Activated CD4-positive, alpha-beta T cell treated with anti-CD3 and anti-CD28 coated beads, Interleukin-2, amount 50 U/mL, for 16 hours (primary cell): ENCODE results near the gene MAN2A1.
"Not testable (repeated sequence)": the region's sequence is repeated elsewhere in the genome, so short reads cannot be mapped to it uniquely, and the experiment has no call there.

Source experiments
- DNase-seq: peaks from one replicate; pipeline ENCODE4 v3.0.0-alpha.2; 2020

Gene MAN2A1

DNA sequence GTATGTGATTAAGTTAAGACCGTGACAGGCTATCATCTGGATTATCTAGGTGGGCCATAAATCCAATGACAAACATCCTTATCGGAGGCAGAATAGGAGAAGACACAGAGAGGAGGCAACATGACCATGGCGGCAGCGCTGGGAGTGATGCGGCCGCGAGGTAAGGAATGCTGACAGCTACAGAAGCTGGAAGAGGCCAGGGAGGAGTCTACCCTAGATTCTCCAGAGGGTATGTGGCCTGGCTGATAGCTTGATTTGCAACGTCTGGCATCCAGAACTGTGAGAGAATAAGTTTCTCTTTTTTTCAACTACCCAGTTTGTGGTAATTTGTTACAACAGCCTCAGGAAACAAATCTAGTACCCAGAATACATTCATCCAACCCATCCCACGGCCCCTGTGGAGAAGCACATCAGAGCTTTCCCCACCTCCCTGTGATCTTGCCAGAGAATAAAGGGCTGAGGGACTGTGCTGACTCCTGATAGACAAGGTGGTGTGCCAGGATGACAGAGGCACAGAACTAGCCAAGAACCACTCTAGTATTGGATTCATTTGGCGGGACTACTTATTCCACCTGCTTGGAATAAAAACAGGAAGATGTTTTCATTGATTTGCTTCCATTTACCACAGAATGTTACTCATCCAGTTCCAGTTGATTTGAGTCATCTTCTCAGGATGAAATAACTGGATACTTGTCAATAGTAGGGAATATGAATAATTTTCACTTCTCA, 187.4 kb downstream of the MAN2A1 start:
- no peak for DNase-seq

DNA sequence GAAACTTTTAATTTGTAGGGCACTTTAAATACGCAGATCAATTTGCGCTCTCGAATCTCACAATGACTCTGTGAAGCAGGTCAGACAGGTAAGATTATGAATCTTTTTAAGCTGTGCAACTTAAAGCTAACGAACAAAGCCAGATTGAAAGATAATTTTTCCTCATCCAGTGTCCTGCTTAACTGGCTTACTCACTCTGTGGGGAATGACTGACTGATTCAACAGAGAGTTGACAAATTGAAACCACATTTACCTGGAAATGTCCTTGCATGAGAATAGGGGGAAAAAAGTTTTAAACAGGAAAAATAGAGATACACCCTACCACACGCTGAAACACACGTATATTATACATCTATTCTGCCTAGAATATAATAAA, 187.9 kb downstream of the MAN2A1 start:
- no peak for DNase-seq

DNA sequence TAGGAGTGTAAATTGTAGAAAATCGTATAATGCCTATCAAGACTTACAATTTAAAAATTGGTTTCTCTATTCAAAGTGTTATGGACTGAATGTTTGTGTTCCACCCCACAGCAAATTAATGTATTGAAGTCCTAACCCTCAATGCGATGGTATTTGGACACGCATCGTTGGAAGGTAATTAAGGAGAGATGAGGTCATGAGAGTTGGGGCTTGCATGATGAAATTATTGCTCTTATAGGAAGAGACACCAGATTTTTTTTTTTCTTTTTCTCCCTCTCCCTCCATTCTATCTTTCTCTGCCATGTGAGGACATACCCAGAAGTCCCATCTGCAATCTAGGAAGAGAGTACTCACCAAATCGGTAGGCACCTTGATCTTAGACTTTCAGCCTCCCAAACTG, 189.2 kb downstream of the MAN2A1 start:
- no peak for DNase-seq

DNA sequence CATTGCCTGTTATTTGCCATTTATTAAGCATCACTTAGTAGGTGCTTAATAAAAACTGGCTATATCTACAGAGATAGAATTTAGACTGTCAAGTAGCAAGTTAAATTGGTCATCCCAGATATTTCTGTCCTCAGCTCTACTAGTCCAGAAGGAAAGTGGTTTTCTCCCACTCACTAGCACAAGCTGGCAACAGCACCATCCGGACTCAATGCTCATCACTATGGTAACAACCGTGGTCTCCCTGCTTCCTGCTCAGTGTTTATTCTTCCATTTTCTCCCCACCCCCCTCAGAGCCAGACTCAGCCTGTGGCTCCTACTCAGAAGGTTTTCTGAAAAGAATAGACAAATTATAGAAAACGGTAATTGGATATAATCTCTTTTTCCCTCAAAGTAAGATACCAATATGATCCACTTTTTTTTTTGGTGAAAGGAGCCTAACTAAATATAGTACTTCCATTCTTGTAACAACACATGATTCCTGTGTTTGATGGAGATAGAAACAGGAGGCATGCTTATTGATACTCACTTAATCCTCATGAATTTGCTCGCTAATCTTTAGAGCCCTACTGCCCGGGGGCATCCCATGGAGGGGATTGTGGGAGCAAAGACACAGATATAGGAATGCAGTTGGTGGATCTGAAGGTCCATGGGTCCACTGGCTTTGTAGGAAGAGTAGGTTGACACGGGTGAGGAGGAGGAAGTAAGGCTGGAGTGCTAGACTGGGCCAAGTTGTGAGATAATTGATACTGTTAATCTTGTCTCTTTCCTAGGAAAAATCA, 191.4 kb downstream of the MAN2A1 start:
- DNase-seq: no peak

DNA sequence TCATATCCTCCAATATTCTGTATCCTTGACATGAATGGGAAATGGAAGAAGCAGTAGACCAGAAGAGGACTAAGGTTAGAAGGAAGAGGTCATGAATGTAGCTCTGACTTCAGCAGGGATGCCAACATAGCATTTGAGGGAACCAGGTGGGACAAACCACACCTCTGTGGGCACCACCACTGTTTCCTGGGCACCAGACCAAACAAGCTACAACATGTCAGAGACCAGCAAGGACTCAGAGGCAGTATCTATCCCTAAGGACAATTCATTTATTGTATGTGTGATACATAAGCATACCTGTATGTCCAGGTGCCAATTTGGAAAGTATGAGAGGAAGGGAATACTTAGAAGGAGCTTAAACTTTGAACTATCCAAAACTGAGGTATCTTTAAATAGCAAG, 192.8 kb downstream of the MAN2A1 start:
- no peak for DNase-seq

DNA sequence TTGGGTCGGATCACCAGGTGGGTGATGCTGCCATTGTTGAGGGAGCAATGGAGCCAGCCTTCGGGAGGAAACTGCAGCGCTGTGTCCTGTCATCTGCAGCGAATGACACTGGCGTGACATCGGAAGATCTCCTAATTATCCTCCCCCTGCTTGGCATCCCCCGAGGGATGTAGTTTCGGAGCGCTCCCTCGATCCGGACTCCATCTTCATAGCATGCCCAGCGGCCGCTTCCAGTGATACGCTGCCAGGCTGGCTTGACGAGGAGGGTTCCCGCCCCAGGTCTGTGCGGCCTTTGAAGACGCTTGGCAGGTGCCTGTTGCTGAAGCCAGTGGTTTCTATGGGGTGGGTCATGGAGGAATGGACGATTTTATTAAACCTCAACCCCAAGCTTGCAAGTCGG, 194.9 kb downstream of the MAN2A1 start:
- no peak for DNase-seq

DNA sequence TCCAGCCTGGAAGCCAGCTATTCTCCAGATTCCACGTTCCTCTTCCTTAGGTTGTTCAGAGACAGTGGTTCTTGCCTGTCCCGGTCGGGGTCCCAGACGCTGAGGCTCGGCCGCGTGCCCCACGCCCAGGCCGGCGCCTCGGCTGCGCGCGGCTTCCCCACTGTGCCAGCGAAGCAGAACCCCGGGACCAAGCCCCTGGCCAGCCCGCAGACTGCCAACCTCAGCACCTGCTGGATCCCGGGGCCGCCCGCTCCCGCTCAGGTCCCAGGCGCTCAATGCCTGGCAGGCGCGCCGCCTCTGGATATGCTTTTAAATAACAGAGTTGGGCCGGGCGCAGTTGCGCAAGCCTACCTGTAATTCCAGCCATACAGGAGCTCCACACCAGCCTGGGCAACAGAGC, 195.5 kb downstream of the MAN2A1 start:
- no peak for DNase-seq

DNA sequence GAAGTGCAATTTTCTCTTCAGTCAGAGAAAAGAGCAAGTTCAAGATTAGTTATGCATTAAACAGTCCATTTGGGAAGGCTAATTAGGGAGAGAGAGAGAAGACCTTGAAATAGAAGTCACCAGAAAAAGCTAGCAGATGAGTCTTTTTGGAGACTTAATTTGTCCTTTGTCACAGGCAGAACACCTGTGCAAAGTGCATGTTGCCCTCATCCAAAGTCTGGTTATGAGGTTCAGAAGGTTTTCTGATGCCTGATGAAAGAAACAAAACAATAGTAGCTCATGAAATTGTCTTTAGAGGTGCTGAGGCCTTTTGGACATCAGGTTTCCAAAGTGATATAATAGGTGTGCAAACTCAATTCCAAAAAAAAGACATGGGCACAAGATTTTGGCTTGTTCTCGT, 199.3 kb downstream of the MAN2A1 start:
- no peak for DNase-seq

DNA sequence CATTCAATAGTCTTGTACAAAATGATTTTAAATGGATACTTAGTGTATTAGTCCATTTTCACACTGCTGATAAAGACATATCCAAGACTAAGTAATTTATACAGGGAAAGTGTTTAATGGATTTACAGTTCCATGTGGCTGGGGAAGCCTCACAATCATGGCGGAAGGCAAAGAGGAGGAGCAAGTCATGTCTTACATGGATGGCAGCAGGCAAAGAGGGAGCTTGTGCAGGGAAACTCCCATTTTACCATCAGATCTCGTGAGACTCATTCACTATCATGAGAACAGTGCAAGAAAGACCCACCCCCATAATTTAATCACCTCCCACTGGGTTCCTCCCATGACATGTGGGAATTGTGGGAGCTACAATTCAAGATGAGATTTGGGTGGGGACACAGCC, 203.5 kb downstream of the MAN2A1 start:
- not testable (repeated sequence) for DNase-seq

DNA sequence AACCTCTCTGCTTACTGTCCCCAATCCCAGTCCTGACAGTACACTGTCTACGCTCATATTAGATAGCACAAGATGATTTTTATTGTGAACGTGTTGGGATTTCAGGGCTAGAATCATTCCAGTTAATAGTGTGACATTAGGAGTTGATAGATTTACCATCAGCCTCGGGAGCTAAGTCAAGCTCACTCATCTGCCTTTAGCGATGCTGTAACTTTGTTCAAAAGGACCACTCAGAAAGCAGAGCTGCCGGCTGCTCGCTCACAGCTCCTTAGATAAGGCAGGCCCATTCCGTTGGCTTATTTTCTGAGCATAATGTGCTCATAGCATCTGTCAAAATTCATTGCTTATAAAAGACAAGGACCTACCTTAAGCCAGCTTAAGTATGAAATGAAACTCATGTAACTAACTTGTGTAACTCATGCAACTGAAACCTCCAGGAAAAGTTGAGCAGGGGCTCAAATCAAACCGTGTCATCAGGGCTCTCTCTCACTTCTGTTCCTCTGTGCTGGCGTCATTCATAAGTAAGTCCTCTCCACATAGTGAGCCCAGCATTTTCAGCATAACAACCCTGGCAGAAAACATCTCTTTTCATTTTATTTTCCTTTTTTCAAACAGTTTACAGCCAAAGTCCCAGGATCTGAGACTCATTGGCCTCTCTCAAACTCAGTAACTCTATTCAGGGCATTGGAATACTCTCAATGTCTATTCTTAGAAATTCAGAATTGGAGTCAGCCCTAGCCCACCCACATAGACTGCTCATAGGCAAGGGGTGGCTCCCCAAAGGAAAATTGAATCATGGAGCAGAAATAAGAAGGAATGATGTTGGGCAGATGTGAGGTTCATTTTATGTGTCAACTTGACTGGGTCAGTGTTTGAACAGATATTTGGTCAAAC, 208.8 kb downstream of the MAN2A1 start:
- no peak for DNase-seq

DNA sequence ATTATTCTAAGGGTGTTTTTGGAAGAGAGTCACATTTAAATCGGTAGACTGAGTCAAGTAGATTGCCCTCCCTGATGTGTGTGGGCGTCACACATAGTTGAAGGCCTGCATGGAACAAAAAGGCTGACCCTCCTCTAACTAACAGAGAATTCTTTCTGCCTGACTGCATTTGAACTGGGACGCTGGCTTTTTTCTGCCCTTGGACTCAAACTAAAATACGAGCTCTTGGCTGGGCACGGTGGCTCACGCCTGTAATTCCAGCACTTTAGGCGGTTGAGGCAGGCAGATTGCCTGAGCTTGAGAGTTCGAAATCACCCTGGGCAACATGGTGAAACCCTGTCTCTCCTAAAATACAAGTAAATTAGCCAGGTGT, 209.4 kb downstream of the MAN2A1 start:
- no peak for DNase-seq

DNA sequence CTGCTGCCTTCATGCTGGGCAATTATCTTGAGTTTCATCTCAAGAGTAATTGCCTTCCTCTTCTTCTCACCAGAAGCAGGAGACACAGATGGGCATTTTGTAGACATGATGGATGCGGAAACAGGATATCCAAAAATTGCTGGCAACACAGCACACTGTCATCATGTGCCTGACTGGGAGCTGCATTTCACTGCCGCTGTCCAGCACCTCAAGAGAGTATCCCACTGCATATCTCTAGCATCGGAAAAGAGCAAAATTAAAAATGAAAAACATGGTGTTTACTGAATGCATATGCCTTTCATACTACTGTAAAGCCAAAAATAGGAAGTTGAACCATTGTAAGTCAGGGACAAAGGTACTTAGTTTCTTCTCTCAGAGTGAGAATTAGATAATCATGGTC, 210.7 kb downstream of the MAN2A1 start:
- no peak for DNase-seq

DNA sequence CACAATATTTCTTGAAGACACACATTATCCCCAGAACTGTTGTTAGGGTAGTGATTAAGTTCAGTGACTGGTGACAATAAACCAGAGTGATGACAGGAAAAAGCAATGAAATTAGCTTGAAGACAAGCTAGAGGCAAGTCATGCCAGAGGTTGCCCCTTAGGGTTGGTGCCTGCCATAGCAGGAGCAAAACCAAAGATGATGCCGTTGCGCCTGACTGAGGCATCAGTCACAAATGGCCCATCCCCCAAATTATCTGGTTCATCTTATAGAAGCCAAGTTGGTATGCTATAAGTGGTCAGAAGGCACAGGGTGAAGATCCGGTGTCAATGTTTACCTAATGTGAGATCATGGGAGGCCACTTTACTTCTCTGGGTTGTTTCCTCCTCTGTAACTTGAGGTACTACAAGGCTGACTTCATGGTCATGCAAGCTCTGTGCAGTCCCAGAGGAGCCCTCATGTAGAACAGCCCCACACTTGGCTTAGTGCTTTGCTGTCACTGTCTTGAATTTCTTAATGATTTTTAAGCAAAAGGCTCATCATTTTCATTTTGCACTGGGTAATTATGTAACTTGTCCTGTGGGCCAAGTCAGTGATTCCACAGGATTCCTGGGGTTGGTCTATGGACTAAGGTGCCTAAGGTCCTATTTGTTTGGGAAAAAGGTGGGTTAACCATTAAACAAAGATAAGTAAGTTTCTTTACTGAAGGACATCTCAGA, 211.3 kb downstream of the MAN2A1 start:
- no peak for DNase-seq

DNA sequence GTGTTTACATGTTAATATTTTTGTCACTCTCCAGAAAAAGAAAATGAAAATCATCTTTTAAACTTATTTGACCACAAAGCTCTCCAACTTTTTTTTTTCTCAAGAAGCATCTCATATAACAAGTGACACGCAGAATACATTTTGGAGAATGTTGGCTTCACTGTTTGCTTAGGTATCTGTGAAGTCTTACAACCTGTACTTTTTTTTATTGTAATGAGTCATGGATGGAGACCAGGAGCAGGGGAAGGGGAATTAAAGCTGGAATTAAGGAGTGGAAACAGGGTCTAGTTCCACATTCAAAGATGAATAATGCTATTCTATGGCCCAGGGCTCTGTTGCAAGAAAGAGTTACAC, 211.9 kb downstream of the MAN2A1 start:
- no peak for DNase-seq

DNA sequence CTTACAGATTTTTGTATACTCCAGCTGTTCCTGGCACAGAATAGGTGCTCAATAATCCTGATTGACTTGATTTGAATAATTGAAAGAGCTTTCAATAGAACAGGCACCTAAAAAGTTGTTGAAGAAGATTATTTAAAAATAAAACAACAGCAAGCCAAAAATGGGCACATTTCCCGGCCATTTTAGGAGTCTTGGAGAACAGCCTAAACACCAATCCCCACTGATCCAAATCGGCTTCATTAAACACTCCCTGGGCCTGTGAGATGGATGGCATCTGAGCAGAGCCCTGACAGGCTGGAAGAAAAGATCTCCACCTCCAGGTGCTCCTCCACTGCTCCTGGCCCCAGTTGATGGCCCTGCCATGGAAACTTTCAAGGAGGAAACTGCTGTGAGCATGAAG, 213.3 kb downstream of the MAN2A1 start:
- DNase-seq: no peak

DNA sequence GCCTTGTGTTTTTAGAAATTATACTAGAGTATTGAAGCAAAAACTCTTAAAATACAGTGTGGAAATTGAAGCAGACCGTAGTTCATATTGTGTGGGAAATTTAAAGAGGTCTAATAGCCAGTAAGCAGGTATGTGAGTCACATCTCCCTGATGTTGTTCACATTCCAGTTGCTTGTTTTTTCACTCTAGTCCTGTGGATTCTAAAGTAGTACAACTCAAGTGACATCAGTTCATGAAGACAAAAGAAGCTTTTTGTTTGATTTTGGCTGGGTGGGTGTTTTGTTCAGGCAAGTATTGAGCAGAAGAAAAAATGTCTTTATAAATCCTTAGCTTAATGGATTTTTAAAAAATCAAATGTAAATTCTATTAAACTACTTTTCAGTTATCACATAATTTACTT, 216.2 kb downstream of the MAN2A1 start:
- no peak for DNase-seq

DNA sequence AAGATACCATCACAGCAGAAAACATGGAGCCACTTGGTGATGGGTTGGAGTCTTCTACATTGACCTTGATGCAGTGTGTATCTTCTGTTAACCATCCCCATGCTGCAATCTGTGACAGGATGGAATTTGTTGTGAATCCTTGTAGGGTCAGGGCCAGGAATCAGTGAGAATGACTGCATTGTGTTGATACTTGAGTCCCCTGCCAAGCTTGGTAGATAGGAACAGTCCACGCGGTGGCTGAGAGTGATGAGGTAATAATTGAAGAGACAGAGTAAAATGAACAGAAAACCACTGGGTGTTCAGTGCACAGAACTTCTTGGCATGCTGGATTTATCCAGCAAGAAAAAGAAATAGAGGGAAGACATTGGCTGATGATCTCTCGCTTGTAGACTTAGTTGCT, 217.5 kb downstream of the MAN2A1 start:
- DNase-seq: no peak

DNA sequence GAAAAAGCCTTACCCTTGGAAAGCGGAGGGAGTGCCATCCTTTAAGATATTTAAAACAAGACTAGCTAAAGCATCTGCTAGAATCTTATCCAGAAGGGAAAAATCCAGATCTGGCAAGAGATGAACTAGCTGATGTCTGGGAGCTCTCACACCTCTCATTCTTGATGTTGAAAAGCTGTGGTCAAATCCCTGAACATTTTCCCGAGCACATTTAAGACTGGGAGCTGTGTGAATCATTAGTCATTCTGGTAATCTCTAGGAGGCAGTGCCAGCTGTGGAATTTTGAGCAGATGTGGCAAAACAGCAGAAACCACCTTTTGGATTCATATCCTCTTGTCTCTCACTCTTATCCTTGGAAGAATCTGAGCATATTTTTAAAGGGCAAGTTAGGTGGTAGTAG, 218.0 kb downstream of the MAN2A1 start:
- no peak for DNase-seq

DNA sequence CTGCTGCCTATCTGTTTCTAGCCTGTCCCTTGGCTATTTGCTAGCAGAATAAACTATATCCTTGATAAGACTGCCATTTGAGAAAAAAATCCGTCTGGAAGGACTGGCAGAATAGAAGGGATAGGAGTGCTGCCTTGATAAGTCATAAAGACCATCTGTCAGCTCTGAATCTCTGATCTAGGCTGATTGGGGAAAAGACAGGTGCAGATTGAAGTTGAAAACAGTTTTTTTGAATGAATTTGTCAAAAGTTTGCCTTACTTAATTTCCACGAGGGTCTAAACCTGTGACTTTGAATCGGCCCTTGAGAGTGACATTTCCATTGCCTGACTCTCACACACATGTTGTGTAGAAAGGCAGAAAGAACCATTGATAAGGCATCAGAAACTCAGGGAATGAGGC, 218.6 kb downstream of the MAN2A1 start:
- DNase-seq: no peak

DNA sequence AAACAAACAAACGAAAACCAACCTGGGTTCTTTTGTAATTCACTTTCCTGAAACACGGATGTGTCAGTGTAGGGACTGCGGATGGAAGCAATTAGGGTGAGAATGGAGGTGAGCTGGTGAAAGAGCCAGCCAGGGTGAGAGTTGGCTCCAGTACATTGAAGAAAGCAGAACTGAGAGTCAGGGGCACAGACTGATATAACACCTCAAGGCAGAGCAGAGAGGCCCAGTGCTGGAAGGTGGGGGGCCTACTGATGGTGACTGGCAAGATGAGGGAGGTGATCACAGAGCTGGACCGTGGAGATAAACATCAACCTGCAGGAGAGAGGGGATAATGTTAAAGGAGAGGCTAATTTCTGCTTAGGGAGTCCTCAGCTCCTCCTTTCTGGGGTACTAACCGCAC, 221.1 kb downstream of the MAN2A1 start:
- DNase-seq: no peak

DNA sequence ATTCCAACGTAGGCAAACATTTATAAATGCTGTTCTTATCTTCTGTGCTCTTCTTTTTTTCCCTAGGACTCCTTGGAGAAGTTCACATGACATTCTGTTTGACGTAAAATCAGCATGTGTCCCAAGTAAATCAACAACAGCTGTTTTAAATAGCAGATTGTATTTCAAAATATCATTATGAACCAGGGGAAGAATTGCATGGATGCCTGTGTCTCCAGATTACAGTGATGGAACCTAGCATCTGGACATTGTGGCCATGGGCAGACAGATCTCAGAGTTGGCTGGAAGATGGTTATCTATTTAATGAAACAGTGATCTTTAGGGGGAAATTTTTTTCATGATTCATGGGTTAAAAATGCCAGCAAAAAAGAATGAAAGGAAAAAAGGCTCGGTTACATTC, 222.0 kb downstream of the MAN2A1 start:
- no peak for DNase-seq

DNA sequence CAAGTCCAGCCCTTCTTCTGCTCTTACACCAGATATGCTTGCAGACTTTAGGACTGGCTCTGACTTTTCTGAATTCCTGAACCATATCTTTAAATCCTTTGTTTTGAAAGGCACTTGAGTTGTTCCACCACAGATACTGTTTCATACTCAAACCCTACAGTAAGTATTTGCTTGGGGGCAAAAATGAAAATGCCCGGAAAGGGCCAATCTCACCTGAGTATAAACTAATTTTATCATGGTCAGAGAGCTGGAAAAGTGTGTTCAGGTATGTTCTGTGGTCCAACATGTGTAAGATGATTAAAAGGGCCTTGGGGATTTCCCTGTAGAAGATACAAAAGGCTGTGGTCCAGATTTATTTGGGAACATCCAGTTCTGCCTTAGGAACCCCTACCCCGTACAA, 225.2 kb downstream of the MAN2A1 start:
- no peak for DNase-seq

DNA sequence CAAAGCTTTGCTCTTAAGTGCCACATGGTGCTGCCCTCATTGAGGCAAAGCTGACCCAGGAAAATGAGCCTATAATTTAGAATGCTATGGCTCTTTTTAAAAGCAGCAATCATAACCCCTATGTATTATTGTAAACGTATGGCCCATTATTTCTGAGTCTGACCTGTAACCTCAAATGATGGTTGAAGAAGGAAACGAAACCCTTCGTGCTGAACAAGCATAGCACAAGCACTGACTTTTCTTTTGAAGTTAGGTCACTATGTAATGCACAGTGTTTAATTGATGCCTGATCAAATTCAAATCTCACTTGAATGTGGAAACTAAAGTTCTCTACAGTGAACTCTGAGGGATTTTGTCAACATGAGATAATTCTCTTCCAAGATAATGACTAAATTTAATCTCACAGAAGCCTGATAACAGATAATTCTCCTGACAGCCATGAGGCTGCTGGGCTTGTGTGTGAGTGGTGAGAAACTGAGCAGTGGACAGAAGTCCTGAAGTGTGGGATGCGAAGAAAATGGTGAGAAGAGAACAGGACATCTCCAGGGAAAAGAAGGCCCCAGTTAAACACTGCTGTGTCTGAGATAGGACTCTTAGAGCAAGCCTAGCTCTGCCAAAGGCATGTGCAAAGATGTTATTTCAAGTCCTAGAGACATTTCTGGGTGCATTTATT, 226.9 kb downstream of the MAN2A1 start:
- no peak for DNase-seq
